Parathyroid adenoma (tissue), 2 donors: ENCODE results near the gene MGAT5B.
"Not testable (repeated sequence)": the region's sequence is repeated elsewhere in the genome, so short reads cannot be mapped to it uniquely, and the experiment has no call there.

Experiments used
- H2AFZ ChIP-seq: fragments of 300-600 bp; sonication (generic); one replicate; pipeline ENCODE4 v1.7.0; 2017; ENCODE audit warnings: antibody characterized with exemption, mild to moderate bottlenecking
- H3K27ac ChIP-seq: fragments of 300-600 bp; sonication (generic); one replicate; pipeline ENCODE4 v1.7.0; 2017
- H3K27me3 ChIP-seq: fragments of 300-600 bp; sonication (generic); one replicate; pipeline ENCODE4 v1.7.0; 2017; ENCODE audit warnings: low read length; ENCODE audit not compliant: control insufficient read depth, insufficient read depth
- H3K36me3 ChIP-seq: fragments of 300-600 bp; sonication (generic); one replicate; pipeline ENCODE4 v1.7.0; 2017; ENCODE audit warnings: low read length; ENCODE audit not compliant: control insufficient read depth, insufficient read depth
- H3K4me1 ChIP-seq: fragments of 300-600 bp; sonication (generic); one replicate; pipeline ENCODE4 v1.7.0; 2017; ENCODE audit warnings: control low read depth
- H3K4me2 ChIP-seq: fragments of 300-600 bp; sonication (generic); one replicate; pipeline ENCODE4 v1.7.0; 2017; ENCODE audit warnings: low read length
- H3K4me3 ChIP-seq: fragments of 300-600 bp; sonication (generic); one replicate; pipeline ENCODE4 v1.7.0; 2017; ENCODE audit warnings: low read depth, low read length
- H3K79me2 ChIP-seq: fragments of 300-600 bp; sonication (generic); one replicate; pipeline ENCODE4 v1.7.0; 2017; ENCODE audit warnings: control low read depth
- H3K9ac ChIP-seq: fragments of 300-600 bp; sonication (generic); one replicate; pipeline ENCODE4 v1.7.0; 2017; ENCODE audit warnings: mild to moderate bottlenecking
- H3K9me3 ChIP-seq: fragments of 300-600 bp; sonication (generic); one replicate; pipeline ENCODE4 v1.7.0; 2017; ENCODE audit warnings: low read length; ENCODE audit not compliant: control insufficient read depth
- CTCF ChIP-seq: fragments of 300-600 bp; sonication (generic); IDR thresholded peaks from one replicate; pipeline ENCODE4 v1.7.0; 2017; ENCODE audit warnings: antibody characterized with exemption, mild to moderate bottlenecking
- donor health status: primary hyperparathyroidism.

MGAT5B gene

GRCh38 chr17:76968707-76969597 is 100.7 kb downstream of the MGAT5B start:
- Histone ChIP-seq H2AFZ (peak overlapping the region; percentile 80), H3K4me2 (peak overlapping the region; percentile 76), H3K36me3 (no peaks in the 10 kb centered on the region), H3K27me3 (no peaks in the 10 kb centered on the region), H3K27ac (no peak overlapping the region), H3K4me3 (peak overlapping the region; percentile 1), H3K9me3 (no peaks in the 10 kb centered on the region), H3K79me2 (no peaks in the 10 kb centered on the region), H3K4me1 (peaks cover 8% of the 10 kb centered on the region), H3K9ac (no peak overlapping the region)
- no peak for TF ChIP-seq CTCF

- Histone ChIP-seq H3K27ac (no peak overlapping the region), H3K4me3 (no peak overlapping the region), H3K4me1 (peaks cover 8% of the 10 kb centered on the region), H3K79me2 (no peaks in the 10 kb centered on the region), H3K9me3 (no peaks in the 10 kb centered on the region), H3K36me3 (no peaks in the 10 kb centered on the region), H3K27me3 (no peaks in the 10 kb centered on the region), H2AFZ (peak overlapping the region; percentile 80), H3K9ac (no peak overlapping the region), H3K4me2 (peak overlapping the region; percentile 76)
- no peak for TF ChIP-seq CTCF
Observed at GRCh38 chr17:76969598-76970172, 101.5 kb downstream of the MGAT5B start.

GRCh38 chr17:76970228-76970627 is 102.0 kb downstream of the MGAT5B start:
- not testable (repeated sequence) for H3K79me2 ChIP-seq, H3K27ac ChIP-seq, H3K27me3 ChIP-seq, H3K36me3 ChIP-seq, H3K4me3 ChIP-seq, H3K4me1 ChIP-seq, H3K9me3 ChIP-seq, H3K9ac ChIP-seq, H3K4me2 ChIP-seq, H2AFZ ChIP-seq

GRCh38 chr17:76972046-76972641 is 103.9 kb downstream of the MGAT5B start:
- Histone ChIP-seq H3K4me2 (no peak overlapping the region), H3K27ac (no peak overlapping the region), H3K4me3 (no peak overlapping the region), H3K9me3 (no peaks in the 10 kb centered on the region), H3K79me2 (no peaks in the 10 kb centered on the region), H3K36me3 (no peaks in the 10 kb centered on the region), H3K4me1 (peaks cover 8% of the 10 kb centered on the region), H3K27me3 (no peaks in the 10 kb centered on the region), H3K9ac (no peak overlapping the region), H2AFZ (no peak overlapping the region)
- no peak for TF ChIP-seq CTCF

GRCh38 chr17:76973040-76973439 is 104.8 kb downstream of the MGAT5B start:
- no peak overlapping the region for H2AFZ ChIP-seq
- H3K9ac ChIP-seq, result no peak overlapping the region
- H3K36me3 ChIP-seq, result no peaks in the 10 kb centered on the region
- H3K9me3 ChIP-seq, result no peaks in the 10 kb centered on the region
- no peak overlapping the region for H3K27ac ChIP-seq
- no peak for TF ChIP-seq CTCF
- H3K4me2 ChIP-seq, result no peak overlapping the region
- H3K4me3 ChIP-seq, result no peak overlapping the region
- peaks cover 8% of the 10 kb centered on the region for H3K4me1 ChIP-seq
- H3K79me2 ChIP-seq, result no peaks in the 10 kb centered on the region
- no peaks in the 10 kb centered on the region for H3K27me3 ChIP-seq
